PC-9 (cell line): ENCODE results near the gene LCP1. TPM values are rescaled to one million over a fixed set of nuclear protein-coding genes. Genes with fewer than 3 reads are reported as not detected.

Source experiments
- BruUV-seq: library from RNA; stranded (reverse); fragments of 400-500 nt; replicated peaks from 2 replicates; lab custom pipeline; 2021; lab: Mats Ljungman, UMichigan
- CTCF ChIA-PET: fragments of 300-600 bp; sonication (Branson Sonifier 250); formaldehyde crosslinking; loops from one replicate; lab custom pipeline; 2022; ENCODE audit warnings: antibody characterized with exemption; lab: Charles Lee
- POLR2A ChIA-PET: fragments of 300-600 bp; sonication (Branson Sonifier 250); formaldehyde crosslinking; loops from one replicate; lab custom pipeline; 2022; ENCODE audit warnings: antibody characterized with exemption; ENCODE audit not compliant: unreplicated experiment; lab: Charles Lee
- DNase-seq, 2 experiments: peaks; one replicate each; pipeline versions ENCODE4 v3.0.0 to v3.0.0-alpha.2; 2015 to 2022; ENCODE audit warnings: mixed read lengths in 1 of 2
- H2AFZ ChIP-seq: fragments of 200-600 bp; sonication (generic); 2 replicates; pipeline ENCODE4 v1.8.1; 2017; ENCODE audit warnings: antibody characterized with exemption
- H3F3A ChIP-seq: fragments of 200-600 bp; sonication (generic); 2 replicates; pipeline ENCODE4 v1.8.1; 2017; ENCODE audit warnings: antibody characterized with exemption, mild to moderate bottlenecking, low read depth; ENCODE audit not compliant: insufficient read depth
- H3K27ac ChIP-seq: fragments of 200-600 bp; sonication (generic); 2 replicates; pipeline ENCODE4 v1.6.1; 2016; ENCODE audit warnings: mixed run types
- H3K27me3 ChIP-seq: fragments of 200-600 bp; sonication (generic); 2 replicates; pipeline ENCODE4 v1.6.1; 2016; ENCODE audit warnings: low read depth, mixed run types; ENCODE audit not compliant: insufficient read depth
- H3K36me3 ChIP-seq: fragments of 200-600 bp; sonication (generic); 2 replicates; pipeline ENCODE4 v1.6.1; 2016; ENCODE audit warnings: low read depth, mixed run types
- H3K4me1 ChIP-seq: fragments of 200-600 bp; sonication (generic); replicated peaks from 2 replicates; pipeline ENCODE4 v1.6.1; 2016; ENCODE audit warnings: mixed run types; ENCODE audit not compliant: insufficient read depth
- H3K4me2 ChIP-seq: fragments of 200-600 bp; sonication (generic); 2 replicates; pipeline ENCODE4 v1.6.1; 2017; ENCODE audit warnings: mixed run types
- H3K4me3 ChIP-seq: fragments of 200-600 bp; sonication (generic); 2 replicates; pipeline ENCODE4 v1.6.1; 2016; ENCODE audit warnings: mixed run types
- H3K79me2 ChIP-seq: fragments of 200-600 bp; sonication (generic); 2 replicates; pipeline ENCODE4 v1.6.1; 2017; ENCODE audit warnings: low read depth, mixed run types
- H3K9me2 ChIP-seq: fragments of 200-600 bp; sonication (generic); 2 replicates; pipeline ENCODE4 v1.8.1; 2017; ENCODE audit warnings: mild to moderate bottlenecking; ENCODE audit not compliant: insufficient read depth
- H3K9me3 ChIP-seq: fragments of 200-600 bp; sonication (generic); 2 replicates; pipeline ENCODE4 v1.8.1; 2016; ENCODE audit warnings: low read depth; ENCODE audit not compliant: insufficient read depth
- H4K20me1 ChIP-seq: fragments of 200-600 bp; sonication (generic); 2 replicates; pipeline ENCODE4 v1.8.1; 2017; ENCODE audit not compliant: insufficient read depth
- EZH2 ChIP-seq: fragments of 200-600 bp; sonication (generic); IDR thresholded peaks from 2 replicates; pipeline ENCODE4 v1.8.0; 2017; ENCODE audit warnings: antibody characterized with exemption, low read depth
- intact Hi-C: fragments of 100-400 bp; cut with micrococcal nuclease; formaldehyde crosslinking; loops from one replicate; pipeline ENCODE4 v1.10.0; 2022; ENCODE audit not compliant: unreplicated experiment
- total RNA-seq: library from RNA; stranded (reverse); gene quantifications from 2 replicates; pipeline ENCODE4 v1.2.3, GENCODE V29; 2021
- TF ChIP-seq, protein P1 (sequence below): fragments of 200-600 bp; sonication (generic); conservative IDR thresholded peaks from 2 replicates; pipeline ENCODE4 v1.6.1; 2017; ENCODE audit warnings: mixed run types, antibody characterized with exemption, mild to moderate bottlenecking, moderate library complexity

LCP1 gene
- total RNA-seq, 1 experiment from 2014 or later = 197 TPM

DNA sequence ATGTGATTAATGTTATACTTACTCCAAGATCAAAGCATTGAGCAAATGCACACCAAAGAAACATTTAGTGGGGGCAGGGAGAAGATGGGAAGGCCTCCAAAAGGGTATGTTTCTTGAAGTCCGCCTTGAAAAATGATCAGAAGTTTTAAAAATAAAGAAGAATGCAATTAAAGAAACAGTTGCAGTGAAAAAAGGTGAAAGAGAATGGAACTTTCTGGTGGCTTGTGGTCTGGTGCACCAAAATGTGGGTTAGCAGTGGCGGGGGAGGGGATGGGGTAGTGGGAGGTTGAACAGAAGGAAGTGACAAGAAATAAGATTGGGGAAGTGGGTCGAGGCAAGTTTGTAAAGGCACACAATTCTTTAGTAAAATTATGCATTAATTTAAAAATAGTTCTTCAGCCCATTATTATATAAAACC lies 2.5 kb downstream of the LCP1 start:
- Histone ChIP-seq H3K4me1 (peaks cover 36% of the 10 kb centered on the region), H3K9me2 (no peaks in the 10 kb centered on the region; the same call in 1 of the 2 replicates), H4K20me1 (peaks cover 26% of the 10 kb centered on the region), H2AFZ (no peak overlapping the region), H3K36me3 (peaks cover 6% of the 10 kb centered on the region; the same call in 1 of the 2 replicates), H3K9me3 (no peaks in the 10 kb centered on the region), H3K4me2 (peak overlapping the region; percentile 89; the same call in 1 of the 2 replicates), H3F3A (peaks cover 12% of the 10 kb centered on the region), H3K27me3 (no peaks in the 10 kb centered on the region), H3K79me2 (peaks cover 72% of the 10 kb centered on the region), H3K27ac (no peak overlapping the region), H3K4me3 (peak overlapping the region; percentile 72; the same call in 1 of the 2 replicates)
- intact Hi-C loops = no loop called here
- ChIA-PET POLR2A (interaction anchor here (0.6 to 0.7 kb wide), 2 partner anchors 8 to 12 kb away, joined by 4 to 5 read pairs; no protein-coding TSS in a partner anchor), CTCF (interaction anchor here (0.8 kb wide), 1 partner anchor 29 kb away, joined by 7 read pairs; no protein-coding TSS in a partner anchor)
- no TSS peak for BruUV-seq
- no peak for DNase-seq
- no peak for TF ChIP-seq EZH2
- TF ChIP-seq, protein P1, sequence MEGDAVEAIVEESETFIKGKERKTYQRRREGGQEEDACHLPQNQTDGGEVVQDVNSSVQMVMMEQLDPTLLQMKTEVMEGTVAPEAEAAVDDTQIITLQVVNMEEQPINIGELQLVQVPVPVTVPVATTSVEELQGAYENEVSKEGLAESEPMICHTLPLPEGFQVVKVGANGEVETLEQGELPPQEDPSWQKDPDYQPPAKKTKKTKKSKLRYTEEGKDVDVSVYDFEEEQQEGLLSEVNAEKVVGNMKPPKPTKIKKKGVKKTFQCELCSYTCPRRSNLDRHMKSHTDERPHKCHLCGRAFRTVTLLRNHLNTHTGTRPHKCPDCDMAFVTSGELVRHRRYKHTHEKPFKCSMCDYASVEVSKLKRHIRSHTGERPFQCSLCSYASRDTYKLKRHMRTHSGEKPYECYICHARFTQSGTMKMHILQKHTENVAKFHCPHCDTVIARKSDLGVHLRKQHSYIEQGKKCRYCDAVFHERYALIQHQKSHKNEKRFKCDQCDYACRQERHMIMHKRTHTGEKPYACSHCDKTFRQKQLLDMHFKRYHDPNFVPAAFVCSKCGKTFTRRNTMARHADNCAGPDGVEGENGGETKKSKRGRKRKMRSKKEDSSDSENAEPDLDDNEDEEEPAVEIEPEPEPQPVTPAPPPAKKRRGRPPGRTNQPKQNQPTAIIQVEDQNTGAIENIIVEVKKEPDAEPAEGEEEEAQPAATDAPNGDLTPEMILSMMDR = no peak

DNA sequence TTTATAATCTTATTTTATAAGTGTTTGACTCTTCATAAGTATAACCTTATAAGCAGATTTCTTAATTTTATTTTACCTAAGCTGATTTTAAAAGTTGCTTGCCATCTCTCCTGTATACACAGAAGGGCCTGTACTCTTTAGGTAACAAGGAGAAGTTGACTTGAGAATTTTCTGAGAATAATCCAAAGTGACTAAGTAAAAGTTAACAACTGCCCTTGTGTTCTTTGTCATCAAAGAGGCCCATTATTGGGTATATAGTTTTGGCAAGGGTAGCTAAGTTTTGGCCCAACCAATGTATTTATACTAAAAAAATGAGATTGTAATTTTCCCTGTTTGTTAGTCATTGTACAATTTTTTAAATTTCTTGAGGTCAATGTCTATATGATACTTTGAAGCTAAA lies 3.2 kb downstream of the LCP1 start:
- no peaks in the 10 kb centered on the region for H3K9me3 ChIP-seq
- peaks cover 33% of the 10 kb centered on the region for H4K20me1 ChIP-seq
- peak overlapping the region; percentile 89; the same call in 1 of the 2 replicates for H3K4me2 ChIP-seq
- peaks cover 6% of the 10 kb centered on the region; the same call in 1 of the 2 replicates for H3K36me3 ChIP-seq
- no peak overlapping the region for H3K4me3 ChIP-seq
- H3K4me1 ChIP-seq = peaks cover 36% of the 10 kb centered on the region
- no TSS peak for BruUV-seq
- H3K79me2 ChIP-seq = peaks cover 78% of the 10 kb centered on the region
- H3K9me2 ChIP-seq = no peaks in the 10 kb centered on the region; the same call in 1 of the 2 replicates
- CTCF ChIA-PET = interaction anchor here (0.8 kb wide), 1 partner anchor 29 kb away, joined by 7 read pairs; no protein-coding TSS in a partner anchor
- POLR2A ChIA-PET = no interaction called here
- DNase-seq = no peak
- H3K27me3 ChIP-seq = no peaks in the 10 kb centered on the region
- intact Hi-C loops = no loop called here
- no peak overlapping the region for H3K27ac ChIP-seq
- peaks cover 12% of the 10 kb centered on the region for H3F3A ChIP-seq
- no peak overlapping the region for H2AFZ ChIP-seq
- TF ChIP-seq EZH2 = no peak
- TF ChIP-seq, protein P1 = no peak

- intact Hi-C loops = no loop called here
- no peaks in the 10 kb centered on the region; the same call in 1 of the 2 replicates for H3K9me2 ChIP-seq
- no peak for DNase-seq
- H3K4me2 ChIP-seq = no peak overlapping the region
- no peaks in the 10 kb centered on the region for H3K27me3 ChIP-seq
- peaks cover 7% of the 10 kb centered on the region; the same call in 1 of the 2 replicates for H3K36me3 ChIP-seq
- ChIA-PET POLR2A (no interaction called here), CTCF (no interaction called here)
- H3K9me3 ChIP-seq = no peaks in the 10 kb centered on the region
- BruUV-seq = no TSS peak
- no peak overlapping the region for H3K27ac ChIP-seq
- TF ChIP-seq, protein P1 = no peak
- no peak for TF ChIP-seq EZH2
- no peak overlapping the region for H2AFZ ChIP-seq
- peaks cover 36% of the 10 kb centered on the region for H4K20me1 ChIP-seq
- H3K4me3 ChIP-seq = no peak overlapping the region
- H3F3A ChIP-seq = peaks cover 9% of the 10 kb centered on the region
- H3K79me2 ChIP-seq = peaks cover 85% of the 10 kb centered on the region
- H3K4me1 ChIP-seq = peaks cover 30% of the 10 kb centered on the region
Measured at GRCh38 chr13:46178143-46178542, 3.8 kb downstream of the LCP1 start.
